ENCODE results near the gene WIF1.

WIF1 gene

DNA sequence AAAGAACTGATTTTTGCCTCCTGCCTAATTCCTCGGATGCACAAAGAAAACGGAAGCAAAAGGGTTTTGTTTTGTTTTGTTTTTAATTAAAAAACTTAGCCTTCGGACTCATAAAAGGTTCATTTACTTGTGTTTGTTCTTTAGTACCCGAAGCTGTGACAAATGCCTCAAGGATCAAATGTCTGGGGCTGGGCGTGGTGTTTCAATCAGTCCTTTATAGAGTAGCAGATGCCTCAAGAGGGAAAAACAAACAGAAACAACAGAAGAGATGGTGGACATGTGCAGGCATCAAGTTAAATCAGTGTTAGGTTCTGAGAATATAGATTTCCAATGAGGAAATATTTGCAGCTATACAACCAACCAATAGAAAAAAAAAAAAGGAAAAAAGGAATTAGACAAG, 1.6 kb upstream of the WIF1 start:
- DNase-seq (ENCODE audit: low read depth in 2 of 2, low spot score in 1 of 2) = no peak

GRCh38 chr12:65121956-65122469, 908 bp upstream of the WIF1 start:
- DNase-seq (ENCODE audit: low read depth in 2 of 2, low spot score in 1 of 2) = no peak

GRCh38 chr12:65119063-65119462, 2.0 kb downstream of the WIF1 start:
- no peak for DNase-seq (ENCODE audit: low read depth in 2 of 2, low spot score in 1 of 2)

GRCh38 chr12:65113621-65114035, 7.5 kb downstream of the WIF1 start:
- DNase-seq (ENCODE audit: low read depth in 2 of 2, low spot score in 1 of 2) = no peak

GRCh38 chr12:65106948-65107347, 14.2 kb downstream of the WIF1 start:
- no peak for DNase-seq (ENCODE audit: low read depth in 2 of 2, low spot score in 1 of 2)

GRCh38 chr12:65100140-65100539, 21.0 kb downstream of the WIF1 start:
- DNase-seq (ENCODE audit: low read depth in 2 of 2, low spot score in 1 of 2) = no peak

DNA sequence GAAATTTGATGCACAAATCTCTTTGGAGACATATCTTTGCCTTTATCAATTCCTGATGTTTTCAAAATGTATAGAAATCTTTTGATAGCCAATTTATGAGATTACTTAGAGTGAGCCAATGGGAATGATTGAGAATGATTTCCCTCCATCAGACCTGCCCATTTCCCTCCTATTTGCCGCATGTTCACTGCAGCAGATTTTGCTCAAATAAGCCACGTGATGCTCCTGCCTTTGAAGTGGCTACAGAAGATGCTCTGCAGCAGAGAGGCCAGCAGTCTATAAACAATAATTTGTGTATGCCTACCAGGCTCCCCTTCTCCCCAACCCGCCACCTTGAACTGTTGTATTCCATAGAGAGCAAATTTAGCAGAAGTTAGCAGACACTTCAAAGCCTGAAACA, 21.9 kb downstream of the WIF1 start:
- no peak for DNase-seq (ENCODE audit: low read depth in 2 of 2, low spot score in 1 of 2)

- DNase-seq (ENCODE audit: low read depth in 2 of 2, low spot score in 1 of 2) = no peak
Observed at GRCh38 chr12:65098364-65098763, 22.7 kb downstream of the WIF1 start.

GRCh38 chr12:65094722-65095121, 26.4 kb downstream of the WIF1 start:
- no peak for DNase-seq (ENCODE audit: low read depth in 2 of 2, low spot score in 1 of 2)

DNA sequence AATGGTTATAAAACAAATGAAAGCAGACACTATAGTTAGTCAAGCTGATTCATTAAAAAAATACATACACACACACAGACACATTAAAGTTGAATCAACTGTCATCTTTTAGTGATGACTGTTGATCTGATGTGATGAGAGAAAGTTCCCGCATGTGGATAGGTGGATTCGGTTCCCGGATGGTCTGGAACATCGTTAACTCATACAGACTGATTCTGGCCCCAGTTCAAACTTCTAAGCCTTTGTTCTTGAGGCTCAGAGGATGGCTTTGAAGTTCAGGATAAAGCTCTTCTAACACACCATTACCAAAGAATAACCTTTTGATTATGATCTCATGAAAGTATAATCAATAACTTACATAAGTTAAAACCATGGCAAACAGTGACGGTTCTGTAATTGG, 27.5 kb downstream of the WIF1 start:
- no peak for DNase-seq (ENCODE audit: low read depth in 2 of 2, low spot score in 1 of 2)

DNA sequence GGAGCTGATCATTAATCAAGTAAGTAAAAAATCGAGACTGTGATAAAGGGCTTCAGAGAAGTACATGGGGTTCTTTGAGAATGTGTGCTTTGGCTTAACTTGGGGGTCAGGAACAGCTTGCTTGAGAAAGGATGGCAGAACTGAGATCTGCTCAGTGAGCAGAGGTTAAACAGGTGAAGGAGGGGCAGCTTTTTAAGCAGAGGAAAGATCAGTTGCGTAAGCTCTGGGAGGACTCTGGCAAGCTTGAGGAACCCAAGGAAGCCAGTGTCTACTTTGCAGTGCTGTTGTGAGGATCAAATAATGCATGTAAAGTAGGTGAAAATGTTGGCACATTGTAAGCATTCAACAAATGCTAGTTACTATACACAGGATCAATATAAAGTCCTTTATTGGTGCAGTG, 30.6 kb downstream of the WIF1 start:
- no peak for DNase-seq (ENCODE audit: low read depth in 2 of 2, low spot score in 1 of 2)

DNA sequence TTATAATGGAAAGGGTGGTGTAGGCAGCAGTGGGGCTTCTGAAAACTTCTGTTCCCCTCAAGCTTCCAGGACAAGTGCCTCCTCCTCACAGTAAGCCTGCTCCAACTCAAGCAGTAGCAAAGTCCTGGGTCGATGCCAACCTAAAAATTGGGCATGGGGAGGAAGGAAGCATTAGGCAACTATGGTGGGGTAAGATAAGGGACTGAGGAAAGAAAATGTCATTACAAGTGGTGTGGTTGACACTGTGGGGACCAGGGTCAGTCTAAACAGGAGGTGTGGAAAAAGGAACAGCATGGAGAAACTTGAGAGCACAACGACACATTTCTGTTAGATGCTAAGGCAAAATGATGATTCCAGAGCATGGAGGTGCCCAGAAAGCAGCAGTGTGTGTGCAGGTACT, 34.9 kb downstream of the WIF1 start:
- DNase-seq (ENCODE audit: low read depth in 2 of 2, low spot score in 1 of 2) = no peak

DNA sequence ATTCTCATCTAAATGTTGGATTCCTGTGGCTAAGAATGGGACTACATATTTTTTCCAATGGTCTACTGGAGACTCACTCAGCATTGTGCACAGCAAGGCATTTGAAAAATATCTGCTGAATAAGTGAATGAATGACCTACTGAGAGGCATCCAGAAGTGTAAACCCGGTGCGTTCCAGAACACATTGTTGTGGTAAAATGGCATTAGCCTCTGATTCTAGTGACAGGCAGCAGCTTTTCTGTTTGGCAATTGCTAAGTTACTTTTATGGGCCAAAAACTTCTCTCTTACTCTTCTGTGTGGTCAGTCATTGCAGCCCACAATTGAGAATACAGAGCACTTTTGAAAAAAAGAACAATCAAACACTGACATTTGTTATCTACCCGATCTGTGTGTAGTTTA, 36.5 kb downstream of the WIF1 start:
- no peak for DNase-seq (ENCODE audit: low read depth in 2 of 2, low spot score in 1 of 2)

GRCh38 chr12:65083581-65083980, 37.5 kb downstream of the WIF1 start:
- no peak for DNase-seq (ENCODE audit: low read depth in 2 of 2, low spot score in 1 of 2)

GRCh38 chr12:65082406-65082805, 38.7 kb downstream of the WIF1 start:
- DNase-seq (ENCODE audit: low read depth in 2 of 2, low spot score in 1 of 2) = no peak

- no peak for DNase-seq (ENCODE audit: low read depth in 2 of 2, low spot score in 1 of 2)
Observed at GRCh38 chr12:65081496-65081895, 39.6 kb downstream of the WIF1 start.

DNA sequence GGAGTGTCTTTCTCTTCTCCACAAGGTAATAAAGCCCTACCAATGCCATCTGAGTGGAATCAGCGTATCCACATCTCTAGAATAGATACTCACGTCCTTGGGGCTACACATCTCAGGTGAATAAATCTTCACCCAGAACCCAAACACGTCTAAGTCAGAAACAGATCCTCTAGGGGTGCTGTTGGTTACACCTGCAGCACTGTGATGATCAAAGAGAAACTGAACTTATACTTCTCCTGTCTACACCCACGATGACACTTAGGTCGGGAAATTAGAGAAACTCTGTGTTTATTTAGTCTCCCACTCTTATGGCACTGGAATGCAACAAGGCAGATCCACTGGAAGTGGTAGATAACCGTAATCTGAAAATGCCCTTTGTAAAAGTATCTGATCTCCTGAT, 46.2 kb downstream of the WIF1 start:
- DNase-seq (ENCODE audit: low read depth in 2 of 2, low spot score in 1 of 2) = no peak

- DNase-seq (ENCODE audit: low read depth in 2 of 2, low spot score in 1 of 2) = no peak
Observed at GRCh38 chr12:65069336-65069735, 51.8 kb downstream of the WIF1 start.

DNA sequence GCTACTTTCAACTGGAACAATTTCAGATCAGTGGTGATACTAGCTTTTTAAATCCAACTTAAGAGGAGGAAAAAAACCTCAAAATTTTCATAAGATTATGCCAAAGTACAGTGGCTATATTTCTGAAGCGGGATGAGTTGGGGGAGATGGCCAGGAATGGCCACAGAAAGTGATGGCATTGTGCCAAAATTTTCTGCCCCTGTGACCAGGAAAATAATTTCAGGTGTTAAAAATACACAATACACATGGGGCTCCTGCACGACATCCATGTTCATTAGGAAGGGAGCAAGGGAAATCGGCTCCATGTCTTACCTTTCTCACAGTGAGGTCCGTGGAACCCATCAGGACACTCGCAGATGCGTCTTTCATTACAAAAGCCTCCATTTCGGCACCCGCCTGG, 53.7 kb downstream of the WIF1 start:
- DNase-seq (ENCODE audit: low read depth in 2 of 2, low spot score in 1 of 2) = no peak

DNA sequence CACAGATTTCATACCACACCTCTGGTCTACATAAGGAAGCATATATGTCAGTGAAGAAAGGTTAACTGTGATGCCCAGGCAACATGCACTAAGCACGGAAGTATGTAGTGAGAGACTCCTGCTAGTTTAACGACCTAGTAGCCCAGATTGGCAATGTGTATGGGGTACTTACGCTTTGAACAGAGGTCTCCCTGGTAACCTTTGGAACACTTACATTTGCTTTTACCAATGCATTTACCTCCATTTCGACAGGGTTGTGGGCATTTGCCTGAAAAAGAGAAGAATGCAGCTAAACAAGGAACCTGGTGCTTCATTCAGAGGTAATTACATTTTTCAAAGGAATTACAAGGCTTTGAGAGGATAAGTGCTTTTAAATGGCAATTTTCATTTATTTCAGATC, 65.2 kb downstream of the WIF1 start:
- no peak for DNase-seq (ENCODE audit: low read depth in 2 of 2, low spot score in 1 of 2)

DNA sequence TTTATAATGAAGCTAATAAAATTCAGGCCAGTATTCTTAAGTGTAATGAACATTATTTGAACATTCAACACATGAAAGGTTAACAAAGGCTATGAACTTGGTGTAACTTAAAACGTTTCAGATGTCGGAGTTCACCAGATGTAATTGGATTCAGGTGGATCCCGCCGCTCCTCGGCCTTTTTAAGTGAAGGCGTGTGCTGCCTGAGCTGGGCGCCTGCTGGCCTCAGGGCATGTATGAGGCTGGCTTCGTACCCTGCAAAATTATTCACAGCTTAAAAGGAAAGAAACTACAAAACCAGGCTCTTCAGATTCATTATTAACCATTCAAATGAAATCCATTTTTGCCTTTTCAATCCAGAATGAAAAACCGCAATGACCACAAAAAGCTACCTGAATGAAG, 69.9 kb downstream of the WIF1 start:
- no peak for DNase-seq (ENCODE audit: low read depth in 2 of 2, low spot score in 1 of 2)

- no peak for DNase-seq (ENCODE audit: low read depth in 2 of 2, low spot score in 1 of 2)
Observed at GRCh38 chr12:65045269-65045668, 75.8 kb downstream of the WIF1 start.

DNA sequence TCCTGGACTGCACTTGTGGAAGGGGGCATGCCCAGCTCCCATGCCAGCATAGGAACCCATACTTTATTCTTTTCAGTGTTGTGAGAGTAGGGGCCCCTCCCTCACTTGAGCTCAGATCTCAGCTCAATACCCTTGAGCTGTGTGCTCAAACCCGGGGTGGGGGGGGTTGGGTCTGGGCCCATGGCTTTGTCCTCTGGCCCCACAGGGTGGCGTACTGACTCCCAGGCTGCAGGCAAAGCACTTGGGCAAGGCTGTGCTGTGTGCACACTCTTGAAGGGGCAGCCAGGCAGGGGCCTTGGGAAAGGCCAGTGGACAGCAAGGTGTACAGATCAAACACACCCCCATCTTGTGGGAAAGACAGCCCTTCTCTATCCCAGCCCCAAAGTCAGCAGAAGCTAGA, 81.8 kb downstream of the WIF1 start:
- DNase-seq (ENCODE audit: low read depth in 2 of 2, low spot score in 1 of 2) = no peak

- no peak for DNase-seq (ENCODE audit: low read depth in 2 of 2, low spot score in 1 of 2)
Observed at GRCh38 chr12:65025136-65025535, 96.0 kb downstream of the WIF1 start.
